Activated CD8-positive, alpha-beta T cell treated with anti-CD3 and anti-CD28 coated beads for 36 hours (primary cell): ENCODE measurements around the gene CCDC170. TPM values are rescaled to one million over a fixed set of nuclear protein-coding genes. Genes with fewer than 3 reads are reported as not detected.

Source experiments
- ATAC-seq: fragments of 200-7000 bp; cut with Tn5 transposase; one replicate; pipeline ENCODE4 v1.10.0; 2021; ENCODE audit warnings: mild to moderate bottlenecking, moderate library complexity
- CTCF ChIA-PET: fragments of 350-600 bp; sonication (Branson Sonifier 250); formaldehyde crosslinking; loops from one replicate; lab custom pipeline; 2021; ENCODE audit warnings: antibody characterized with exemption; lab: Charles Lee
- POLR2A ChIA-PET: fragments of 350-600 bp; sonication (Branson Sonifier 250); formaldehyde crosslinking; loops from one replicate; lab custom pipeline; 2021; ENCODE audit warnings: antibody characterized with exemption; lab: Charles Lee
- DNase-seq: peaks from one replicate; pipeline ENCODE4 v3.0.0-alpha.2; 2020
- H3K27ac Mint-ChIP-seq: one replicate; pipeline ENCODE4 v1.8.0; 2021; ENCODE audit warnings: mild to moderate bottlenecking, mixed read lengths
- H3K27me3 Mint-ChIP-seq: one replicate; pipeline ENCODE4 v1.8.0; 2021; ENCODE audit warnings: mixed read lengths
- H3K36me3 Mint-ChIP-seq: one replicate; pipeline ENCODE4 v1.8.0; 2021; ENCODE audit warnings: low read depth, mixed read lengths
- H3K4me1 Mint-ChIP-seq: one replicate; pipeline ENCODE4 v1.8.0; 2021; ENCODE audit warnings: low read depth, mixed read lengths
- H3K4me3 Mint-ChIP-seq: one replicate; pipeline ENCODE4 v1.8.0; 2021; ENCODE audit warnings: mild to moderate bottlenecking, moderate library complexity, mixed read lengths
- H3K9me3 Mint-ChIP-seq: one replicate; pipeline ENCODE4 v1.8.0; 2021; ENCODE audit warnings: mixed read lengths
- CTCF ChIP-seq: fragments of 200-600 bp; IDR thresholded peaks from one replicate; pipeline ENCODE4 v1.8.0; 2022; ENCODE audit warnings: antibody characterized with exemption, mild to moderate bottlenecking
- intact Hi-C: fragments of 100-400 bp; cut with micrococcal nuclease; formaldehyde crosslinking; loops from one replicate; pipeline ENCODE4 v1.10.0; 2022
- total RNA-seq, 2 experiments: library from RNA; stranded (reverse); gene quantifications; one replicate each; pipeline ENCODE4 v1.2.3, GENCODE V29; 2021

CCDC170 gene
- total RNA-seq, 2 experiments from 2014 or later = not detected

- Mint-ChIP-seq H3K4me3 (no peak overlapping the region), H3K9me3 (peaks cover 5% of the 10 kb centered on the region), H3K36me3 (no peaks in the 10 kb centered on the region), H3K27ac (no peak overlapping the region), H3K4me1 (no peaks in the 10 kb centered on the region), H3K27me3 (peaks cover 2% of the 10 kb centered on the region)
- ATAC-seq (no peak), DNase-seq (no peak)
- no peak for TF ChIP-seq CTCF
- intact Hi-C loops = no loop called here
- ChIA-PET POLR2A (no interaction called here), CTCF (no interaction called here)
Measured at GRCh38 chr6:151549790-151550189, 56.0 kb downstream of the CCDC170 start.

GRCh38 chr6:151550618-151551017 is 56.8 kb downstream of the CCDC170 start:
- no peak overlapping the region for H3K27ac Mint-ChIP-seq
- POLR2A ChIA-PET = no interaction called here
- ATAC-seq (no peak), DNase-seq (no peak)
- no peaks in the 10 kb centered on the region for H3K36me3 Mint-ChIP-seq
- no peak overlapping the region for H3K4me3 Mint-ChIP-seq
- peaks cover 2% of the 10 kb centered on the region for H3K27me3 Mint-ChIP-seq
- intact Hi-C loops = no loop called here
- CTCF ChIA-PET = no interaction called here
- H3K9me3 Mint-ChIP-seq = peaks cover 5% of the 10 kb centered on the region
- no peak for TF ChIP-seq CTCF
- H3K4me1 Mint-ChIP-seq = no peaks in the 10 kb centered on the region

- no peak overlapping the region for H3K4me3 Mint-ChIP-seq
- H3K36me3 Mint-ChIP-seq = no peaks in the 10 kb centered on the region
- no peak overlapping the region for H3K27ac Mint-ChIP-seq
- no peak for TF ChIP-seq CTCF
- peaks cover 5% of the 10 kb centered on the region for H3K9me3 Mint-ChIP-seq
- H3K4me1 Mint-ChIP-seq = no peaks in the 10 kb centered on the region
- intact Hi-C loops = no loop called here
- DNase-seq = no peak
- POLR2A ChIA-PET = no interaction called here
- ATAC-seq = no peak
- CTCF ChIA-PET = no interaction called here
- H3K27me3 Mint-ChIP-seq = peaks cover 2% of the 10 kb centered on the region
Measured at GRCh38 chr6:151551223-151551857, 57.5 kb downstream of the CCDC170 start.

- no peak for TF ChIP-seq CTCF
- Mint-ChIP-seq H3K27me3 (no peaks in the 10 kb centered on the region), H3K9me3 (peaks cover 11% of the 10 kb centered on the region), H3K27ac (no peak overlapping the region), H3K36me3 (peaks cover 1% of the 10 kb centered on the region), H3K4me1 (no peaks in the 10 kb centered on the region), H3K4me3 (no peak overlapping the region)
- ChIA-PET CTCF (no interaction called here), POLR2A (interaction anchor here (0.8 kb wide), 1 partner anchor 27 kb away, joined by 5 read pairs; no protein-coding TSS in a partner anchor)
- intact Hi-C loops = no loop called here
- DNase-seq (no peak), ATAC-seq (no peak)
Measured at GRCh38 chr6:151553416-151554165, 59.8 kb downstream of the CCDC170 start.

GRCh38 chr6:151561238-151561637 is 67.4 kb downstream of the CCDC170 start:
- no peak for ATAC-seq
- TF ChIP-seq CTCF = no peak
- ChIA-PET POLR2A (no interaction called here), CTCF (no interaction called here)
- intact Hi-C loops = no loop called here
- no peak for DNase-seq
- H3K27me3 Mint-ChIP-seq = peaks cover 1% of the 10 kb centered on the region
- H3K9me3 Mint-ChIP-seq = peaks cover 38% of the 10 kb centered on the region
- H3K4me3 Mint-ChIP-seq = no peak overlapping the region
- H3K36me3 Mint-ChIP-seq = peaks cover 5% of the 10 kb centered on the region
- H3K27ac Mint-ChIP-seq = no peak overlapping the region
- H3K4me1 Mint-ChIP-seq = no peaks in the 10 kb centered on the region
